ENCODE measurements around the gene FGF2.
"Not testable (repeated sequence)": the region's sequence is repeated elsewhere in the genome, so short reads cannot be mapped to it uniquely, and the experiment has no call there.

Gene FGF2

DNA sequence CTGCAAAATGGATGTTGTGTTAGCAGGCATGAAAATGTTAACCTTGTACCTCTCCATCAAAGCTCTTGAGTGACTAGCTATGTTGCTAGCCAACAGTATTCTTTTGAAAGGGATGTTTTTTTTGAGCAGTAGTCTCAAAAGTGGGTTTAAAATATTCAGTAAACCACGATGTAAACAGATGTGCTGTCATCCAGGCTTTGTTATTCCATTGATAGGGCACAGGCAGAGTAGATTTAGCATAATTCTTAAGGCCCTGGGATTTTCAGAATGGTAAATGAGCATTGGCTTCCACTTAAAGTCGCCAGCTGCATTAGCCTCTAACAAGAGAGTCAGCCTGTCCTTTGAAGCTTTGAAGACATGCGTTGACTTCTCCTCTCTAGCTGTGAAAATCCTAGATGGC lies 18.4 kb downstream of the FGF2 start:
- DNase-seq (ENCODE audit: low read depth, low spot score) = no peak

GRCh38 chr4:122845760-122846159 lies 19.1 kb downstream of the FGF2 start:
- DNase-seq (ENCODE audit: low read depth, low spot score) = no peak

DNA sequence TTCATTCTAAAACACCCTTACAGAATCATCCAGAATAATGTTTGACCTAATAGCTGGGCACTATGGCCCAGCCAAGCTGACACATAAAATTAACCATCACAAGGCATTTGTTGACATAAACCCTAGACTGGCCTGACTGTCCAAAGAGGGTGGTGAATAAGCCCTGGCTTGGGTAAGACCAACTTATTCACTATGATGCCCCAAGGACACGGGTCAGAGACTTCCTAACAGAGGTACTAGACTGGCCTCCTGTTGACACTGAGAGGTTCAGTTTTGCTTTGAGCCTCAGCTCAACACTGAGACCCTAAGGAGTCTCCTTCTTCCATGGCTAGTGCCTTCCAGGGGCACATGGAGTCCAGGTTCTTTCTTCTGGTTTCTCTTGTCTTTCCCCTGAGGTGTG lies 21.3 kb downstream of the FGF2 start:
- DNase-seq (ENCODE audit: low read depth, low spot score) = no peak

DNA sequence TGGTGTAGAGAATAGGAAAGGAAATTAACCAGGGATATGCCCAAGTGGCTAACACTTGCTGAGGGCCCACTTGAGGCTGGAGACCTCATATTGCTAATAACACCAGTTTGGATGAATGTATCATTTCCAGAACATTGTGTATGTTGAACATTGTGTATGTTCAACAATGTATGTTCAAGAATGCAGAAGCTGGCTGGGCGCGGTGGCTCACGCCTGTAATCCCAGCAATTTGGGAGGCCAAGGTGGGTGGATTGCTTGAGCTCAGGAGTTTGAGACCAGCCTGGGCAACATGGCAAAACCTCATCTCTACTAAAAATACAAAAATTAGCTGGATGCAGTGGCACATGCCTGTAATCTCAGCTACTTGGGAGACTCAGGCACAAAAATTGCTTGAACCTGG lies 23.2 kb downstream of the FGF2 start:
- DNase-seq (ENCODE audit: low read depth, low spot score) = not testable (repeated sequence)

DNA sequence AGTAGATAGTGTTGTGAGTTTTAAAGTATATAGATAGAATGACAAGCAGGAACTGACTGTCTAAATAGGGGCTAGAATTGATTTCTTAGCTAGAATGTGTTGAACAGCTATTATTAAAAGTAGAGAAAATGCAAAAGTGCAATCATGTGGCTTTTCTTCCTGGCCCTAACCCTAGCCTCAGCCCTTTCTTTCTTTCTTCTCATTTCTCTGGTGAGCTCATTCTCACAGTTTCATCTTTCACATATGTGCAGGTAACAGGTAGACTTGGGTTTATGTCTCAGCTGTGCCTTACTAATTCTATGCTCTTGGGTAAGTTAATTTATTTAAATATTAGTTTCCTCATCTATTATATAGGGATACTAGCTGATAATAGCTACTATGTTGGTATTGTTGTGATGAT lies 24.9 kb downstream of the FGF2 start:
- no peak for DNase-seq (ENCODE audit: low read depth, low spot score)

DNA sequence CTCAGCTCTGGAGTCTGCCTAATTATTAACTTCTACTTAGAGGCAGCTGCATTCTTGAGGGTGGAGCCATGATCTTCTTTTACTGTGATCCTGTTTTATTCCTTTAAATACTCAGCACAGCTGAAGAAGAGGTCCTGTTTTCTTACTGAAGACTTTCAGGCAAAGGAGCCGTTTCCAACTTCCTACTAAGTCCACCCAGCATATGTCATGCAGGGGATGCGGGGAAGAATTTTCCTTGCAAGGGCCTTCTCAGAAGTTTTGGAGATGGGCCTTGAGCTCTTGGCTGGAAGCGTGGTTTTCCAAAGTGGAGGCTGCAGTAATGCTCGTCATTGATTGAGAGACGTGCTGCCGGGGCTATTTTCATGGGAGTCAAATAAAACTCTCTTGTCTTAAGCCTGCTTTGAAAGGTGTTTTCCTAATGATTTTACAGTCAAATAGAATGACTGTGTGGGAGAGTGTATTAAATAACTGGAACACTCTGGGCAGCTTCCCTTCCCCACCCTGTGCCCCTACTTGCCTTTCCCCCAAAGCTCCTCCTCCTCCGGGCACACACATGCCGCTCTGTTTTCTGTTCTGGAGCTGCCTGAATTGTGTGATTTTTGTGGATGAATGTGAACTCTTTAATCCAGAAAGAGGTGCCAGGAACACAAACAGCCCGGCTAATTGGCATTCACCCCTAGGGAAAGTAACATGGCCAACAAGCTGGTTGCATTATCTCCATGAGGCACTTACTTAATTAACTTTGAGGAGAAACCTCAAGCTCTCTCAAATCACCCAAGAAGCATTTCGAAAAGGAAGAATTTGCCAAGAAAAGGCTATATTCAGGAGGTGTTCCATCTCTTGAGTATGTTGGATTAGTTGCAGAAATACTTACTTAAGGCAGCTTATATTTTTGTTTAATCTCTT lies 28.1 kb downstream of the FGF2 start:
- no peak for DNase-seq (ENCODE audit: low read depth, low spot score)

GRCh38 chr4:122855353-122855890 lies 28.8 kb downstream of the FGF2 start:
- no peak for DNase-seq (ENCODE audit: low read depth, low spot score)

DNA sequence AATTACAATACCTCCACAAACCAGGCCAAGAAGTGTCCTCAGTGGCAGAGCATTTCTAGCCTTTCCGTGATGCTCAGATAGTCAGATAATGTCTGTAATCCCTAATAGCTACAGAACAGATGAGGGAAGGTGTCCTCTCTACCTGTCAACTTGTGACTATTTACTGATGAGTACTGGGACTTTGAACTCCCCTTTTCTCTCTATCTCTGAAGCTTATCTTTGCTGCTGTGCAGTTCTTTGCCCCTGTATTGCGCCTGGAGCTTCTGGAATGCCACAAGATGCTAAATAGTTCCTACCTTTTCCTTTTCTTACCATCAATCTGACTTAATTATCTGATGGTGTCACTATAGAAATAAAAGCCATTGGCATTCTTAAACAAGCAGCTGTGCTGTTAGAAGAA lies 30.5 kb downstream of the FGF2 start:
- no peak for DNase-seq (ENCODE audit: low read depth, low spot score)

- no peak for DNase-seq (ENCODE audit: low read depth, low spot score)
Measured at GRCh38 chr4:122858705-122859104, 32.1 kb downstream of the FGF2 start.

DNA sequence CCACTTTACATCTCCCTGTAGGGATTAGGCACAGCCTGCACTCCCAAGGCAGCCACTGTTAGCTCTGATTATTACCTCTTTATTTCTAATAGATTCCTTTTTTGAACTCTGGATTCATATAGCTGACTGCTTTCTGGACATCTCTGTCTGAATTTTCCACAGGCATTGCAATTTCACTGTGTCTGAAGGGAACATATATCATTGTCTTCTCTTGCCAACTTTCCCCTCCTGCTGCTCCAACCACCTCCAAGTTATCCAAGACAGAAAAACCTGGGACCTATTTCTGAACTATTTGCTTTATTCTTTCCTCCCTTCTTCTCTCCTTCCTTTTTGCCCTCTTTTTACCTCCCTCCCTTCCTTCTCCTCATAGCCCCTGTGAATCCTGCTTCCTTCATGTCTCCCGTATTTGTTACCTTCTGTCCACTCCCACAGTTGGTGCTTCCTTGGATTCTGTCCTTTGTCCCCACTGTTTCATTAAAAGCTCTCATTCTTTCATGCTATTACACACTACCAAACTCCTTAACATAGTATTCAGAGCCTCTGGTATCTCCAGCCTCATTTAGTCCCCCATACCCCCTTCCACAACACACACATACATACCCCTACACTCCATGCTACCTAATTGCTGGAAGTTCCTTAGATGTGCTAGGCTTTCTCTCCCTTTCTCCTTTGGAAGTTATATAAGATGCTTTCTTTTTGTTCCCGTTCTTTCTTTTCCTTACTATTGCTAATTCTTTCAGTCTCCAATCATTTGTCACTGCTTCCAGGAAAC lies 34.7 kb downstream of the FGF2 start:
- DNase-seq (ENCODE audit: low read depth, low spot score) = no peak

DNA sequence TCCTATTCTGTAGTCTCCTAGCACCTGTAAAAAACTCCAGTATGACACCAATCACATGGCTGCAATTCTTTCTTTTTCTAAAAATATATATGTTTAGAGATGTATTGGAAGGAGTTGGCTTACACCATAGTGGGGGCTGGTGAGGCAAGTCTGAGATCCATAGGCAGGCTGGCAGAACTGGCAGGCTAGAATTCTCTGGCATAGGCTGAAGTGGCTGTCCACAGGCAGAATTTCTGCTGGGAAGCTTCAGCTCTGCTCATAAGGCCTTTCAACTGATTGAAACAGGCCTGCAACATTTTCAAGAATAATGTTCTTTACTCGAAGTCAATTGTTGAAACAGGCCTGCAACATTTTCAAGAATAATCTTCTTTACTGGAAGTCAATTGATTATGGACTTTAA lies 37.0 kb downstream of the FGF2 start:
- DNase-seq (ENCODE audit: low read depth, low spot score) = no peak

DNA sequence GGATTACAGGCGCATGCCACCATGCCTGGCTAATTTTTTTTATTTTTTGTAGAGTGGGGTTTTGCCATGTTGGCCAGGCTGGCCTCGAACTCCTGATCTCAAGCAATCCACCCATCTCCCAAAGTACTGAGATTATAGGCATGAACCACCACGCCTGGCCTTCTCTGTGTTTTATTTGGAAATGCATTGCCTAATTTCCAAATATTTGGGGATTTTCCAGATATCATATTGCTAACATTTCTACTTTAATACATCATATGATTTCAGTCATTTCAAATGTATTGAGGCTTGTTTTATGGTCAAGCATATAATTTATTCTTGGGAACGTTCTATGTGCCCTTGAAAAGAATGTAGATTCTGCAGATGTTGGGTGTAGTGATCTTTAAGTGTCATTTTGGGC lies 38.8 kb downstream of the FGF2 start:
- no peak for DNase-seq (ENCODE audit: low read depth, low spot score)

GRCh38 chr4:122868235-122868634 lies 41.6 kb downstream of the FGF2 start:
- not testable (repeated sequence) for DNase-seq (ENCODE audit: low read depth, low spot score)

DNA sequence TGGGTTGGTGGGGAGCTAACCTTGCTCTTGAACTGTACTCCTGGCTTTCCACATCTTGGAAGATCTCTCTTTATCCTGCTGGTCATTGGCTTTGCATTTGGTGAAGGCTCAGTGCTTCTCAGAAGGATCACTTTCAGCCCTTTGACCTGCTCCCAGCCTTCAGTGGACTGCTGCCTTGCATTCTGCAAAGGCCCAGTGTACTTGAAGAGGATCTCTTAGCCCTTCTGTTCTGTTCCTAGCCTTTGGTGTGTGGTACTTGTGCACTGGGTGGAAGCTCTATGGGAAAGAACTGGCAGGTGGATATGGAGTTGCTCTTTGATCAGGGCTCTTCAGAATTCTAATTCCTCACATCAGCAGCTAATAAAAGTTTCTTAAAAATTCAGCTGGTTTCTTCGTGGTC lies 46.5 kb downstream of the FGF2 start:
- DNase-seq (ENCODE audit: low read depth, low spot score) = no peak

DNA sequence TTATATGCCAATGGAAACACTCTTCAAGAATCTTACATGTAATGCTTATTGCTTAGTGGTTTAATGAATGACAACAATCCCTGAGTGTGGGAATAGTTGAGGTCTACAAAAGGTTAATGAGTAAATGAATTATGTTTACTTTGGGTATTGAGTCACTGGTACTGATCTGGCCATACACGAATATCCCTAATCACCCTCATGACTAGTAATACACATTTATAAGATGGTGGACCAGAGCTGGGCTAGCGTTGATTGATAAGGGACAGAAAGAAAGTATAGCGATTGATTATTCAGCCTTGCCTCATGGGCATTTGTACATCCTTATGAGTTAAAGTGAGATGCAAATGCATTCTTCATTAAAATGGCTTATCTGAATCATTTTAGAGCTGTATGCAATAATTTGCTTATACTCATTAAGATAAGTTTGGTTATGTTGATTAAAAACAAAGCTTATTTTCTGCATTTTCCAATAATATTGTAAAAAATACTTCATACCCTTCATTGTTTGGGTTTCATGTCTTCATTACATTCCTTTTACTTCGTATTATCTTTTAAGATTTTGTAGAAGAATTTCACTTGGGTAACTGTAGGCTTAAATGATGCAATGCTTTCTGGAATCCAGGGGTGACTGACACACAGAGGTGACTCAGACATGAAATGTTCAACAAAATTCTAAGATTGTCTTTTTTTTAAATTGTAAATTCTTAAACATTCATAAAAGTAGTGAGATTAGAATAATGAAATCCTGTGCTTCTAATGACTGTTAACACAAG lies 47.4 kb downstream of the FGF2 start:
- DNase-seq (ENCODE audit: low read depth, low spot score) = no peak

DNA sequence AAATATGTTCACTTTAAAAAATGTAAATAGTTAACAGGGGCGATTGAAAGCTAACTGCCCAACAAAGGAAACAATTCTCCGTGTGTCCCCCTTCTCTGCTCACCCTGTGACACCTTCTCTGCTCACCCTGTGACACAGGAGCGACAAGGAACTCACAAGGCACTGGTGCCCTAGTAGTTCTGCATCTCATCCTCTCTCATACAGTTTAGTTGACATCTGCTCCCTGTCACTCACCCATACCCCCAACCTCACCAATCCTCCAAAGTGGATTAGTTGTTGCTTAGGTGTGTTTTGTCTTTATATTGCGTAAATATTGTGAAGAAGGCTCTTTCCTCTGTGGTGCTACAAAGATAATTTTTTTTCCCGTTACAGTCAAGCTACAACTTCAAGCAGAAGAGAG lies 49.3 kb downstream of the FGF2 start:
- DNase-seq (ENCODE audit: low read depth, low spot score) = no peak

DNA sequence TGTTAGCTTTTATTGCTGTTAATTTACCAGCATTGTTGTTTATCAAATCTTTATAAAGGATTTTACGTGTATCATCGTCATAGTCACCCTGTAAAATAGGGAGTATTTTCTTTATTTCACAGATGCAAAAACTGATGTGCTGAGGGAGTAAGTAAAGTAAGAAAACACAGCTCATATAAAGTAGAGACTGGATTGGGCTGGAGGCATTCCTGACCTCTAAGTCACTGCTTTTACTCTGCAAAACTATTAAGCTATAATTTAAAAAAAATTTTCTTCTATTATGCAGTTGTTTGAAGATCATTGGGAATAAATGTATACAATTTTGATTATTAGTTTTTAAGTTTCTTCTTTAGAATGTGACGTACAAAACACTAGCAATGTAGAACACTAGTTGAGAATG lies 49.8 kb downstream of the FGF2 start:
- DNase-seq (ENCODE audit: low read depth, low spot score) = no peak

DNA sequence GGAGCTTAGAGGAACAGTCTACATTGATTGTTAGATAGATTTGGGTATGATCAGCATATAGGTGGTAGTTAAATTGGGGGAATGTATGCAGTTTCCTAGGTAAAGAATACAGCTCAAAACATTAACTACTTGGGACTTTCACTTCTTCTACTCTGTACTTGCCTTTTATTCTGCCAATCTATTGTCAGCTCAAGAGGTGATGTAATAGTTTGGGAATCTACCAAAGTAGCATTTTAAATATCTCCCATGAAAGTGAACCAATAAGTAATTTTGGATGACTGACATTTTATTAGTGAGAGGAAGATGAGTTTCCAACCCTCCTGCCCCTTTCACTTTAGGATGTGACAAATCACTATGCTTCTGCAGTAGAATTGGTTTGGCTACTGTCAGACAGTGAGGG lies 52.4 kb downstream of the FGF2 start:
- no peak for DNase-seq (ENCODE audit: low read depth, low spot score)

DNA sequence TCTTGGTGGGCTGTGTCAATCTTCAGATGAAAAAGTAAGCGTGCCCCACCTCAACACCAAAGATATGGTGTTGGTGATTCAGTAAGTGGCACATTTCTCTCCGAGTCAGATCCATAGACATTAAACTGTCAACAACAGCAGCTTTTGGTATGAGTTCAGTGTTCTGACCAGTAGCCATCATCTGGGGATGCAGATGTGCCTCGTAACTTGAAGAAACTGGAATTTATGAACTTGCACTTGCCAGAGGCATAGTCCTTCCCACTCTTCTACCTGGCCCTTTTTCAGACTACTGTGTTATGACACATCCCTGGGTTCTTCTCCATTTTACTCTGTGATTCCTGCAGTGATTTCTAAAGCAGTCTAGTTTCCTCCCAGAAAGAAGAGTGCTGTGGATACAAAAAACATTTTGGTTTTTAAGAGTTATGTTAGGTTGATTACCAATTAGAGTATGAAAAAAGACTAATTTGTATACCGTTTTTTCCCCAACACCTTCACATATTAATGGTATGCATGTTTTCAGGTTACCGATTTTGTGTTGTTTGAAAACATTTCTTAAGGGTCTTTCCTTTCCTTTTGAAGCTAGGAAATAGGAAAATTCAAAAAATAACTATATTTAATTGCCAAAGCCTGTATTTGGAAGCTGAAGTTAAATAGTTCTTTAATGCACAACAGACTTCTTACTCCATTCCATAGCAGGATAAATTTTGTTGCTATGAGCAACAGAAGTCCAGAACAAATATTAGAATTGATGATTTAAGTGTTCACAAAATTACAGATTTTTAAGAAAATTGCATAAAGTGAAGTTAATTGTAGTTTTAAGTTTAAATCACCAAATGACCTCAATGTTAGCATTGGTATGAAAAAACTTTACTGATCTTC lies 56.5 kb downstream of the FGF2 start:
- no peak for DNase-seq (ENCODE audit: low read depth, low spot score)

DNA sequence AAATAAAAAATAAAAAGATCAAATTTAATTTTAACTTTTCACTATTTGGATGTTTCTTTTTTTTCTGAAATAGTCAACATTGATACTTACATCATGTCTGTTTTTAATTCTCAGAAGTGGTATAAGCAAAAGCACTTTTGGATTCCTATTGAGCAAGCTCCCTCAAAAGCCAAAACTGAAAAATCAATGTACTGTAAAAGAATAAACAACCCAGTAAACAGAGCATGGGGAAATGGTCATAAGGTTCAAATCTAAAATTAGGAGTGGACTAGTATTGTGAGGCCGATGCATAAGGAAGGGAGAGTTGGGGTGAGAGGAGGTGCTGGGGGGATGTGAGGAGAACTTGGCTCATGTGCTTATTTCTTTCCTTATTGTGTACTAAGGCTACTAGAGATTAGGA lies 57.9 kb downstream of the FGF2 start:
- no peak for DNase-seq (ENCODE audit: low read depth, low spot score)

GRCh38 chr4:122889726-122890125 lies 63.1 kb downstream of the FGF2 start:
- no peak for DNase-seq (ENCODE audit: low read depth, low spot score)
